Measurements from ENCODE around the gene GPC6.

The GPC6 gene

DNA sequence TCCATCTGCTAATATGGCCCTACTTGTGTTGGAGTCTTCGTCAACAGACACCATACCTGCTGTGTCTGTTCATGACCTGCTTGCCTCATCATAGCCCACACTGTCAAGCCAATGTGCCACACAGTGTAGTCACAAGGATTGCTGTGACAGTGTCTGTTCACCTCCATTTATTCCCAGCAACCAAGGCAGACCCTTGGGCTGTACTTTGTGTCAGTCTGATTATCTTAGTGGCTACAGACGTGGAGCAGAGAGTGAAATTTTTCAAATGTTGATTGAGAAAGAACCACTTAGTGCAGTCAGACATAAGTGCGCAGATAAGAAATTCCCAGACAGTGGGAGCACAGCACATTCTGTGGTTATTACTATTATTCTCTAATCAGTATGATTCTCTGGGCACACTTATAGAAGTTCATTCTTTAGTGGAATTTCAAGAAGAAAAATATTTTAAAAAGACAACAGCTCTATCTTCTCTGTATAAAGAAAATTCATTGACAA, 184.6 kb downstream of the GPC6 start:
- Histone ChIP-seq H3K9me3 (ENCODE audit: insufficient read depth, low read length) (no peaks in the 10 kb centered on the region), H3K4me3 (ENCODE audit: insufficient read depth, low read length, poor library complexity, severe bottlenecking) (no peak overlapping the region), H3K27ac (ENCODE audit: low read depth, low read length) (no peak overlapping the region), H3K9ac (ENCODE audit: low read length) (no peak overlapping the region), H3K4me2 (ENCODE audit: low read depth, low read length, poor library complexity, severe bottlenecking) (no peak overlapping the region), H3K79me2 (ENCODE audit: insufficient read depth, low read length) (no peaks in the 10 kb centered on the region), H4K20me1 (ENCODE audit: low read depth, low read length) (no peaks in the 10 kb centered on the region), H3K27me3 (ENCODE audit: low read length) (no peaks in the 10 kb centered on the region), H3K36me3 (ENCODE audit: low read length) (no peaks in the 10 kb centered on the region), H2AFZ (ENCODE audit: low read depth, low read length, severe bottlenecking) (no peak overlapping the region), H3K9me2 (replicated peaks; ENCODE audit: insufficient read depth, low read length) (no peaks in the 10 kb centered on the region), H3F3A (ENCODE audit: insufficient read depth) (no peaks in the 10 kb centered on the region)
- TF ChIP-seq, protein P1, sequence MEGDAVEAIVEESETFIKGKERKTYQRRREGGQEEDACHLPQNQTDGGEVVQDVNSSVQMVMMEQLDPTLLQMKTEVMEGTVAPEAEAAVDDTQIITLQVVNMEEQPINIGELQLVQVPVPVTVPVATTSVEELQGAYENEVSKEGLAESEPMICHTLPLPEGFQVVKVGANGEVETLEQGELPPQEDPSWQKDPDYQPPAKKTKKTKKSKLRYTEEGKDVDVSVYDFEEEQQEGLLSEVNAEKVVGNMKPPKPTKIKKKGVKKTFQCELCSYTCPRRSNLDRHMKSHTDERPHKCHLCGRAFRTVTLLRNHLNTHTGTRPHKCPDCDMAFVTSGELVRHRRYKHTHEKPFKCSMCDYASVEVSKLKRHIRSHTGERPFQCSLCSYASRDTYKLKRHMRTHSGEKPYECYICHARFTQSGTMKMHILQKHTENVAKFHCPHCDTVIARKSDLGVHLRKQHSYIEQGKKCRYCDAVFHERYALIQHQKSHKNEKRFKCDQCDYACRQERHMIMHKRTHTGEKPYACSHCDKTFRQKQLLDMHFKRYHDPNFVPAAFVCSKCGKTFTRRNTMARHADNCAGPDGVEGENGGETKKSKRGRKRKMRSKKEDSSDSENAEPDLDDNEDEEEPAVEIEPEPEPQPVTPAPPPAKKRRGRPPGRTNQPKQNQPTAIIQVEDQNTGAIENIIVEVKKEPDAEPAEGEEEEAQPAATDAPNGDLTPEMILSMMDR (IDR thresholded peaks at IDR 0.05; ENCODE audit: insufficient read depth, low read length, poor library complexity, severe bottlenecking): no peak
- TF ChIP-seq EZH2phosphoT487 (conservative IDR thresholded peaks at IDR 0.05; ENCODE audit: low read length): no peak

DNA sequence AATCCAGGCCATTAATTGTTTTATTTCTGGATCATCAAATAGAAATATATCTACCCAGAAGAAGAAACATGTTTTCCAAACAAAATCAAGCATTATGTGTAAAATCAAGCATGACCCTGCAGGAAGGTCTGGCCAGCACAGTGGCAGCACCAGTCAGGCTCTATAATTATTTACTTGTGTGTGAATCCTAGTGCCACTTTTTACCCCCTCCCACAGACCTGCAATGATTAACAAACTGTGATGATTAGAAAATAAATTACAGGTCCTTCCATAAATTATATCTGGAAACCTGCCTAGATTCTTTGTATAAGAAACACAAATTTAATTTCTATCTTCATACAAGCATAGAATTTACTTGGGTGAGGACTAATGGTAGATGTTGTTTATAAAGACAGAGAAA, 186.1 kb downstream of the GPC6 start:
- Histone ChIP-seq H3F3A (ENCODE audit: insufficient read depth) (no peaks in the 10 kb centered on the region), H3K27me3 (ENCODE audit: low read length) (no peaks in the 10 kb centered on the region), H3K4me2 (ENCODE audit: low read depth, low read length, poor library complexity, severe bottlenecking) (no peak overlapping the region), H3K9ac (ENCODE audit: low read length) (no peak overlapping the region), H3K36me3 (ENCODE audit: low read length) (no peaks in the 10 kb centered on the region), H3K27ac (ENCODE audit: low read depth, low read length) (no peak overlapping the region), H3K4me3 (ENCODE audit: insufficient read depth, low read length, poor library complexity, severe bottlenecking) (no peak overlapping the region), H2AFZ (ENCODE audit: low read depth, low read length, severe bottlenecking) (no peak overlapping the region), H3K9me3 (ENCODE audit: insufficient read depth, low read length) (no peaks in the 10 kb centered on the region), H4K20me1 (ENCODE audit: low read depth, low read length) (no peaks in the 10 kb centered on the region), H3K79me2 (ENCODE audit: insufficient read depth, low read length) (no peaks in the 10 kb centered on the region), H3K9me2 (replicated peaks; ENCODE audit: insufficient read depth, low read length) (no peaks in the 10 kb centered on the region)
- TF ChIP-seq, protein P1 (IDR thresholded peaks at IDR 0.05; ENCODE audit: insufficient read depth, low read length, poor library complexity, severe bottlenecking): no peak
- TF ChIP-seq EZH2phosphoT487 (conservative IDR thresholded peaks at IDR 0.05; ENCODE audit: low read length): no peak

- H3K27ac ChIP-seq (ENCODE audit: low read depth, low read length): no peak overlapping the region
- no peaks in the 10 kb centered on the region for H3K36me3 ChIP-seq (ENCODE audit: low read length)
- no peak overlapping the region for H3K9ac ChIP-seq (ENCODE audit: low read length)
- H3K79me2 ChIP-seq (ENCODE audit: insufficient read depth, low read length): no peaks in the 10 kb centered on the region
- no peaks in the 10 kb centered on the region for H4K20me1 ChIP-seq (ENCODE audit: low read depth, low read length)
- H3K4me2 ChIP-seq (ENCODE audit: low read depth, low read length, poor library complexity, severe bottlenecking): no peak overlapping the region
- no peaks in the 10 kb centered on the region for H3F3A ChIP-seq (ENCODE audit: insufficient read depth)
- H3K9me3 ChIP-seq (ENCODE audit: insufficient read depth, low read length): no peaks in the 10 kb centered on the region
- no peak overlapping the region for H3K4me3 ChIP-seq (ENCODE audit: insufficient read depth, low read length, poor library complexity, severe bottlenecking)
- TF ChIP-seq EZH2phosphoT487 (conservative IDR thresholded peaks at IDR 0.05; ENCODE audit: low read length): no peak
- TF ChIP-seq, protein P1 (IDR thresholded peaks at IDR 0.05; ENCODE audit: insufficient read depth, low read length, poor library complexity, severe bottlenecking): no peak
- no peak overlapping the region for H2AFZ ChIP-seq (ENCODE audit: low read depth, low read length, severe bottlenecking)
- H3K9me2 ChIP-seq (replicated peaks; ENCODE audit: insufficient read depth, low read length): no peaks in the 10 kb centered on the region
- no peaks in the 10 kb centered on the region for H3K27me3 ChIP-seq (ENCODE audit: low read length)
Observed at GRCh38 chr13:93413972-93414717, 187.5 kb downstream of the GPC6 start.
